ENCODE measurements around the gene UTP14A.

The UTP14A gene

GRCh38 chrX:129953881-129954280, 47.9 kb downstream of the UTP14A start:
- no peak for FAIRE-seq

DNA sequence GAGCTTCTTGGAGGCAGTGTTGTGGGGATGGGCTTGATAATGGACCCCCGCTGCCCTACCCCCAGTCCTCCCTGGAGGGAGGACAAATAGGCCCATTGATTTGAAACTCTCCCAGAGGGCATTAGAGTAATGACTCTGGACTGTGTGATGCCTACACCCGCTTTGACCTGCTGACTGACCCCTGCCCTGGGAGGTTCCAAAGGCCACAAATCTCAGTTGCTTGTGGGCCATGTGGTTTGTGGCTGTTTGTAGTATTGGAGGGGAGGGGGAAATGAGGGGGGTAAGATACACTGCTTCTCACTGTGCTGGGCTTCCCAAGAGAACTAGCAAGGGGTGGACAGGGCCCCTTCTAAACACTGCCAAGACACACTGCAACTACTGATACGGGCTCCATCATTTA, 48.8 kb downstream of the UTP14A start:
- no peak for FAIRE-seq

GRCh38 chrX:129955682-129956081, 49.7 kb downstream of the UTP14A start:
- FAIRE-seq: no peak

- no peak for FAIRE-seq
Measured at GRCh38 chrX:129956145-129956544, 50.2 kb downstream of the UTP14A start.

- FAIRE-seq: no peak
Measured at GRCh38 chrX:129956765-129957164, 50.8 kb downstream of the UTP14A start.

DNA sequence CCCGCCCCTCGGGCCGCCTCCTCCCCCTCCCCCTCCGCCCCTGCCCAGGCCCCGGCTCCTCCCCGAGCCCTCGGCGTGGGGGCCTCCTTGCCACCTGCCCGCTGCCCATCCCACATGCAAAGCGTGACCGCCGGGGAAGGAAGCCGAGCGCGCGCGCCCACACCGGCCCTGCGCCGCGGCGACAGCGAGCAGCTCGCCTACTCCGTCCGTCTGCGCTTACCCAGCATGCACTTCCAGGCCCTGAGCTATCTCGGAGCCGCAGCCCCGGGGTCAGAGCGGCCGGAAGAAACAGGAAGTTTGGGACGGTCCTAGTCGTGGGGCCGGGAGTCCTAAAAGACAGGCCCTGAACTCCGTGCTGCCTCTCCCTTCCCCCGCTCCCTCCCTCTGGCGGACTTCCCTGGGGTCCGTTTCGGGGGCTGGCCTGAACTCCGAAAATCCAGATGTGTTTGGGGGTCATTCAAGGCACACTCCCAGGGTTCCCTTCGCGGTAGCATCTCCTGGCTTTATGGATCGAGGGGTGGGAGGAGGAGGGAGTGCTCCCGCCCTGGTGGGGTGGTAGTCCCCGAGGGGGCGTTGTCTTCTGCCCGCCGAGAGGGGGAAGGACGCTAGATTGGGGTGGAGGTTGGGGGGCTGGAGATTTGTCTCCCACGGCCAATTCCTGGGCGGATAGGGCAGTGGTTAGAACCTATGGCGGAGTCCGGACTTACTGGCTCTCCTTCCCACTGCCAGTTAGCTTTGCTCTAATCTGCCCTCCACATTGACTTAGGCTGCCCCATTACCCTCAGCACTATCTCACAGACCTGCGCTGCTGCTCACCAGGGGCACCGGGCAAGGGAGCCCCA, 51.5 kb downstream of the UTP14A start:
- no peak for FAIRE-seq

DNA sequence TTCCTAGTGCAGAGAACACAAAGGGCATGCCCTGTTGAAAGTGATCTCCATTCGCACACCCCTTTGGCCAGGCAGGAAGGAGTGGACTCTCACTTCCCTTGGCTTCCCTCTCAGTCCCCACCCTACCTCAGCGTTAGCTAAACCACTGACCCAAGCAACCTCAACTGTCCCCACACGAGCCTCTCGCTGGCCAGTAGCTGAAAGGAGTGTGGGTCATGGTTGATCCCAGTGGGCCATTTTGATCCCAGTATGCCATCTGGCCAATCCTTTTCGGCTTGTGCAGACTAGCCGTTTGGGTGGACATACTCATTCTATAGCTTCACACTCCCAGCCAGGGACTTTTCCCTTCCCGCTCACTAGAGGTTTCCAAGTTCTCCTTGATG, 52.1 kb downstream of the UTP14A start:
- no peak for FAIRE-seq

- FAIRE-seq: no peak
Measured at GRCh38 chrX:129958814-129959492, 53.0 kb downstream of the UTP14A start.

- no peak for FAIRE-seq
Measured at GRCh38 chrX:129959493-129959832, 53.5 kb downstream of the UTP14A start.

- FAIRE-seq: no peak
Measured at GRCh38 chrX:129961180-129962083, 55.5 kb downstream of the UTP14A start.

DNA sequence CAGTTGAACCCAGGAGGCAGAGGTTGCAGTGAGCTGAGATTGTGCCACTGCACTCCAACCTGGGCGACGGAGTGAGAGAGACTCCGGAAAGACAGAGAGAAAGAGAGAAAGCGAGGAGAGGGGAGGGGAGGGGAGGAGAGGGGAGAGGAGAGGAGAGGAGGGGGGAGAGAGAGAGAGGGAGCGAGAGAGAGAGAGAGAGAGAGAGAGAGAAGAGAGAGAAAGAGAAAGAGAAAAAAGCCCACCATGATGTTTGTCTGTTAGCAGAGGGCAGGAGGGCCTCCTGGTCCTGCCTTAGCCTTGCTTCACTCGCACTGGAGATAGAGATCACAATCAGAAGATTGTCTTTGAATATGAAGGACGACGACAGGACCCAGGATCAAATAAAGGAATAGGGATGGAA, 57.8 kb downstream of the UTP14A start:
- no peak for FAIRE-seq

GRCh38 chrX:129965166-129965565, 59.2 kb downstream of the UTP14A start:
- no peak for FAIRE-seq

DNA sequence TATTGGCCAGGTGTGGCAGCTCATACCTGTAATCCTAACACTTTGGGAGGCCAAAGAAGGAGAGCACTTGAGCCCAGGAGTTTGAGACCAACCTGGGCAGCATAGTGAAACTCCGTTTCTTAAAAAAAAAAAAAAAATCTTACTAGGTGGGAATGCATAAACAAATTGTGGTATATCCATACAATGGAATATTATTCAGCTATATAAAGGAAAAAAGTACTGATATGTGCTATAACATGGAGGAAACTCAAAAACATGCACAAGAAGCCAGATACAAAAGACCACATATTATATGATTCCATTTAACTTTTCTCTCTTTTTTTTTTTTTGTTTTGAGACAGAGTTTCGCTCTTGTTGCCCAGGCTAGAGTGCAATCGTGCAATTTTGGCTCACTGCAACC, 63.0 kb downstream of the UTP14A start:
- FAIRE-seq: no peak

- no peak for FAIRE-seq
Measured at GRCh38 chrX:129976441-129976840, 70.5 kb downstream of the UTP14A start.
